GM21786 (cell line): ENCODE results near the gene NACC2.
"Not testable (repeated sequence)": the region's sequence is repeated elsewhere in the genome, so short reads cannot be mapped to it uniquely, and the experiment has no call there.

Experiments used
- ATAC-seq: cut with Tn5 transposase; IDR thresholded peaks from one replicate; pipeline ENCODE4 v1.9.1; 2021; ENCODE audit not compliant: unreplicated experiment

Gene NACC2

GRCh38 chr9:136082496-136083361, 12.4 kb downstream of the NACC2 start:
- no peak for ATAC-seq

- ATAC-seq: no peak
Measured at GRCh38 chr9:136081826-136082495, 13.1 kb downstream of the NACC2 start.

GRCh38 chr9:136081113-136081825, 13.8 kb downstream of the NACC2 start:
- ATAC-seq: no peak

- no peak for ATAC-seq
Measured at GRCh38 chr9:136080716-136081112, 14.4 kb downstream of the NACC2 start.

GRCh38 chr9:136079916-136080246, 15.2 kb downstream of the NACC2 start:
- ATAC-seq: no peak

GRCh38 chr9:136079211-136079915, 15.7 kb downstream of the NACC2 start:
- ATAC-seq: no peak

- ATAC-seq: no peak
Measured at GRCh38 chr9:136078498-136079011, 16.5 kb downstream of the NACC2 start.

- no peak for ATAC-seq
Measured at GRCh38 chr9:136078024-136078423, 17.1 kb downstream of the NACC2 start.

GRCh38 chr9:136077491-136077890, 17.6 kb downstream of the NACC2 start:
- no peak for ATAC-seq

GRCh38 chr9:136075881-136076678, 19.0 kb downstream of the NACC2 start:
- ATAC-seq: no peak

GRCh38 chr9:136075134-136075841, 19.8 kb downstream of the NACC2 start:
- no peak for ATAC-seq

- ATAC-seq: no peak
Measured at GRCh38 chr9:136074706-136075105, 20.4 kb downstream of the NACC2 start.

- no peak for ATAC-seq
Measured at GRCh38 chr9:136062657-136063439, 32.2 kb downstream of the NACC2 start.

- ATAC-seq: not testable (repeated sequence)
Measured at GRCh38 chr9:136061916-136062315, 33.2 kb downstream of the NACC2 start.

GRCh38 chr9:136061405-136061804, 33.7 kb downstream of the NACC2 start:
- ATAC-seq: no peak

GRCh38 chr9:136060671-136061371, 34.3 kb downstream of the NACC2 start:
- ATAC-seq: no peak

GRCh38 chr9:136059851-136060670, 35.0 kb downstream of the NACC2 start:
- no peak for ATAC-seq
